T-helper 2 cell treated with Interferon-gamma antibody and Interleukin-4, amounts not matched to agents 5 μg/mL and 100 μg/mL, for 36 hours (primary cell): ENCODE measurements around the gene AVEN.

Experiments used
- DNase-seq: peaks from one replicate; pipeline ENCODE4 v3.0.0; 2021; ENCODE audit warnings: low spot score
- H3K27ac Mint-ChIP-seq: one replicate; pipeline ENCODE4 v1.8.0; 2021; ENCODE audit warnings: mild to moderate bottlenecking, mixed read lengths
- H3K27me3 Mint-ChIP-seq: one replicate; pipeline ENCODE4 v1.8.0; 2021; ENCODE audit warnings: low read depth, mixed read lengths
- H3K36me3 Mint-ChIP-seq: one replicate; pipeline ENCODE4 v1.8.0; 2021; ENCODE audit warnings: low read depth, mixed read lengths
- H3K4me1 Mint-ChIP-seq: one replicate; pipeline ENCODE4 v1.8.0; 2021; ENCODE audit warnings: low read depth, mixed read lengths
- H3K4me3 Mint-ChIP-seq: one replicate; pipeline ENCODE4 v1.8.0; 2022; ENCODE audit warnings: mild to moderate bottlenecking, moderate library complexity, mixed read lengths
- H3K9me3 Mint-ChIP-seq: one replicate; pipeline ENCODE4 v1.8.0; 2021; ENCODE audit warnings: mixed read lengths

The AVEN gene

GRCh38 chr15:33955945-33956344, 83.1 kb downstream of the AVEN start:
- no peak overlapping the region for H3K27ac Mint-ChIP-seq
- no peaks in the 10 kb centered on the region for H3K9me3 Mint-ChIP-seq
- no peaks in the 10 kb centered on the region for H3K4me1 Mint-ChIP-seq
- no peaks in the 10 kb centered on the region for H3K27me3 Mint-ChIP-seq
- no peak for DNase-seq
- no peak overlapping the region for H3K4me3 Mint-ChIP-seq
- no peaks in the 10 kb centered on the region for H3K36me3 Mint-ChIP-seq

DNA sequence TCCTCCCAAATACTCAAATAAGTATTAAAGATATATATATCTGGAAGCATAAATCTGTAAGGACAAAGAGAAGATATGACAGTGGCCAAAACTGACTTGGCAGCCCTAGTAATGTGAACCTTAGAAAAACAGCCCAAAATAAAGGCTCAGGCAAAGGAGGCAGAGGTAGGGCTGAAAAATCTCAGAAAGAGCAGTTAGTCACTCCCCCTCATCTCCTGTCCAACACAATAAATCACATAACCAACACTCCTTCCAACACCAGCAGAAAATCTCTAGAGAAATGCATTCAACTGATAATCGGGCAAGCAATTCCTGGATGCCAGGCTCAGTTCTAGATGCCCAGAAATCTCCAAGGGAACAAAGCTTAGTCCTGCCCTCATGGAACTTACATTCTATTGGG, 92.9 kb downstream of the AVEN start:
- DNase-seq = no peak
- Mint-ChIP-seq H3K27ac (no peak overlapping the region), H3K36me3 (no peaks in the 10 kb centered on the region), H3K4me1 (no peaks in the 10 kb centered on the region), H3K9me3 (no peaks in the 10 kb centered on the region), H3K27me3 (no peaks in the 10 kb centered on the region), H3K4me3 (no peak overlapping the region)

DNA sequence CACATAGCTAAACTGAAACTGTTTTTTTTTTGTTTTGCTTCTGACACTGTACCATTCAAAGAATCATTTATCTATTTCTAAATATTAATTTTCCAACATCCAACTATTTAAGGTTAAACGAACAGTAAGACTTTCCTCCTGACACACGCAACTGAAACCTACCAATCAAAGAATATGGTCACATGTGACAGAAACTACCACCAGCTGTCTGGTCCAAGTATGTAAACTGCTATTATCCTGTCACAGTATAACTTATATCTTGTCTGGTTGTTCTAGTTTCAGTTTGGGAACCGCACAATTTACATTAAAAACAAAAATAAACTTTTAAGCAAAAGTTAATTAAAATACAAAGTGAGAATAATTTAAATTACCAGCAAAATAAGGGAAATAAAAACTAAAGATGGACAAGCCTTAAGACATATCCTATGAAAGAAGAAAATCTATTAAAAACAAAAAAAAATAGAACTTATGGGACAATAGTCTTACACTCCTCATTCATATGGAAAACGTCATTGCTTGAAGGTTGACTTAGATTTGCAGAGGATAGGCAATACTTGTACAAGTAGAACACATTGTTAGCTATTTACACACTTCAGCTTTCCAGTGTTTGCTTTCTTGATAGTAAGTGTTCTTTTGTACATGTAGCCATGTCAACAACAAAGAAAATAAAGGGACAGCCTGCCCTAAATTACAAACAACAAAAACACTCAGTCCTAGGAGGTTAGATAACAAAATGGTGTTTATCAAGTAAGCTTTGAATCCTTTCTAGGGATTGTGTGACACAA, 97.5 kb downstream of the AVEN start:
- H3K27me3 Mint-ChIP-seq = no peaks in the 10 kb centered on the region

DNA sequence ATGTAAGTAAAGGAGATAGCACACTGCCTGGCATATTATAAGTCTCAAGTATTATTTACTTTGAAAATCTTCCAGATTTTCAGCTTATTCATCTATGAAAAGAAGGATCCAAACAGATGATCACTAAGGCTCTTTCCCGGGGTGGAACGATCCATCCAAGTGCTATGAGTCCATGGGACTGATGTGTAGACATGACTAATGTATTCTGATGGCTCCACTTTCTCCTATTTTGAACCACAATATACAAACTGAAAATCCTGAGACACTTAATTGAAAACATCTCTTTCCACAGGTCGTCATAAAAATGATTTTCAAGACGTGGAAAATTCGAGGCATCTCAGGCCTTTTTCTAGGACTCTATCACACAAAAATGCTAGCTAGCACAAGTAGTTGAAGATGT, 104.1 kb downstream of the AVEN start:
- Mint-ChIP-seq H3K9me3 (no peaks in the 10 kb centered on the region), H3K4me1 (no peaks in the 10 kb centered on the region), H3K36me3 (no peaks in the 10 kb centered on the region), H3K27me3 (no peaks in the 10 kb centered on the region), H3K27ac (no peak overlapping the region), H3K4me3 (no peak overlapping the region)
- no peak for DNase-seq

More for the DNA sequence above, 97.5 kb downstream of the AVEN start:
- H3K9me3 Mint-ChIP-seq = no peaks in the 10 kb centered on the region
- no peaks in the 10 kb centered on the region for H3K36me3 Mint-ChIP-seq
- H3K27ac Mint-ChIP-seq = no peak overlapping the region
- H3K4me1 Mint-ChIP-seq = no peaks in the 10 kb centered on the region
- H3K4me3 Mint-ChIP-seq = no peak overlapping the region
- no peak for DNase-seq

GRCh38 chr15:33934396-33934795, 104.6 kb downstream of the AVEN start:
- no peak for DNase-seq
- no peaks in the 10 kb centered on the region for H3K36me3 Mint-ChIP-seq
- no peaks in the 10 kb centered on the region for H3K27me3 Mint-ChIP-seq
- H3K4me1 Mint-ChIP-seq = no peaks in the 10 kb centered on the region
- H3K4me3 Mint-ChIP-seq = no peak overlapping the region
- H3K27ac Mint-ChIP-seq = no peak overlapping the region
- H3K9me3 Mint-ChIP-seq = no peaks in the 10 kb centered on the region

DNA sequence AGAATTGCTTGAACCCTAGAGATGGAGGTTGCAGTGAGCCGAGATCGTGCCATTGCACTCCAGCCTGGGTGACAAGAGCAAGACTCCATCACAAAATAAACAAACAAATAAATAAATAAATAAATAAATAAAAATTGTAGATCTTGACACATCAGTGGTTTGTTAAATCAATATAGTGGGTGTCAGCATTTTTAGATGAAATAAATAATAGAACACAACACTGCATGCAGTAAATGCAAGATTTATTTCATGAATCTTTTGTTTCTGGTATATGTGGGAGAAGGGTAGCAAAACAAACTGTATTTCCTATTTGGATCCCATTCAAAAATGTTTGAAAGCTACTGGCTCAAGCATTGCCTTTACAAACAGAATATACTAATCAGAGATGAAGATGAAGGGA, 106.3 kb downstream of the AVEN start:
- H3K9me3 Mint-ChIP-seq = no peaks in the 10 kb centered on the region
- DNase-seq = no peak
- no peaks in the 10 kb centered on the region for H3K36me3 Mint-ChIP-seq
- H3K4me3 Mint-ChIP-seq = no peak overlapping the region
- no peaks in the 10 kb centered on the region for H3K27me3 Mint-ChIP-seq
- no peak overlapping the region for H3K27ac Mint-ChIP-seq
- no peaks in the 10 kb centered on the region for H3K4me1 Mint-ChIP-seq

- no peak overlapping the region for H3K27ac Mint-ChIP-seq
- no peaks in the 10 kb centered on the region for H3K4me1 Mint-ChIP-seq
- no peaks in the 10 kb centered on the region for H3K9me3 Mint-ChIP-seq
- H3K27me3 Mint-ChIP-seq = no peaks in the 10 kb centered on the region
- no peak for DNase-seq
- no peaks in the 10 kb centered on the region for H3K36me3 Mint-ChIP-seq
- H3K4me3 Mint-ChIP-seq = no peak overlapping the region
Observed at GRCh38 chr15:33926260-33926659, 112.7 kb downstream of the AVEN start.

GRCh38 chr15:33923446-33923845, 115.6 kb downstream of the AVEN start:
- no peaks in the 10 kb centered on the region for H3K9me3 Mint-ChIP-seq
- no peak for DNase-seq
- no peaks in the 10 kb centered on the region for H3K4me1 Mint-ChIP-seq
- H3K27me3 Mint-ChIP-seq = no peaks in the 10 kb centered on the region
- no peak overlapping the region for H3K27ac Mint-ChIP-seq
- no peaks in the 10 kb centered on the region for H3K36me3 Mint-ChIP-seq
- H3K4me3 Mint-ChIP-seq = no peak overlapping the region

GRCh38 chr15:33915571-33916407, 123.2 kb downstream of the AVEN start:
- no peak overlapping the region for H3K4me3 Mint-ChIP-seq
- H3K27me3 Mint-ChIP-seq = no peaks in the 10 kb centered on the region
- no peak for DNase-seq
- no peaks in the 10 kb centered on the region for H3K4me1 Mint-ChIP-seq
- H3K36me3 Mint-ChIP-seq = no peaks in the 10 kb centered on the region
- H3K9me3 Mint-ChIP-seq = no peaks in the 10 kb centered on the region
- no peak overlapping the region for H3K27ac Mint-ChIP-seq

DNA sequence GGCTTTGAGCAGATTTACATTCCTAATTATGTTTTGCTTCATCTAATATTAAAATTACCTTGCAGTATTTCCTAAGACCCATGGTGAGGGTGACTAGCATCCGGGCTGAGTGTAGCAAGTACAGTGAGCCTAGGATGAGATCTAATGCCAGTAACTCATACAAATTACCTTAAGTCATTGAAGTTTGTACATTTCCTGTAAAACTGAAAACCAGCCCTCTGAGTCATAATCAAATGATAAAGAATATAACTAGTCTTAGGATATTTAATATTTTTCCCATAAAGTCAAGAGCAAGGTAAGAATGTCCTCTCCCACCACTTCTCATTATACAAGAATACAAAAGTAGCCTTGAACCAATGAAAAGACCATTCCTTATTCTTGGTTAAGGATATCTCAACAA, 125.5 kb downstream of the AVEN start:
- H3K36me3 Mint-ChIP-seq = no peaks in the 10 kb centered on the region

GRCh38 chr15:33912326-33912725, 126.7 kb downstream of the AVEN start:
- DNase-seq = no peak
- no peaks in the 10 kb centered on the region for H3K36me3 Mint-ChIP-seq
- H3K4me1 Mint-ChIP-seq = no peaks in the 10 kb centered on the region

More for the DNA sequence above, 125.5 kb downstream of the AVEN start:
- no peaks in the 10 kb centered on the region for H3K27me3 Mint-ChIP-seq
- no peak overlapping the region for H3K4me3 Mint-ChIP-seq
- no peak for DNase-seq
- H3K27ac Mint-ChIP-seq = no peak overlapping the region
- no peaks in the 10 kb centered on the region for H3K9me3 Mint-ChIP-seq
- no peaks in the 10 kb centered on the region for H3K4me1 Mint-ChIP-seq

GRCh38 chr15:33910741-33911140, 128.3 kb downstream of the AVEN start:
- Mint-ChIP-seq H3K9me3 (no peaks in the 10 kb centered on the region), H3K36me3 (no peaks in the 10 kb centered on the region), H3K27ac (no peak overlapping the region), H3K4me1 (no peaks in the 10 kb centered on the region), H3K4me3 (no peak overlapping the region), H3K27me3 (no peaks in the 10 kb centered on the region)
- DNase-seq = no peak

More at GRCh38 chr15:33912326-33912725, 126.7 kb downstream of the AVEN start:
- Mint-ChIP-seq H3K27ac (no peak overlapping the region), H3K9me3 (no peaks in the 10 kb centered on the region), H3K27me3 (no peaks in the 10 kb centered on the region), H3K4me3 (no peak overlapping the region)

GRCh38 chr15:33908406-33908805, 130.6 kb downstream of the AVEN start:
- no peaks in the 10 kb centered on the region for H3K27me3 Mint-ChIP-seq
- H3K9me3 Mint-ChIP-seq = no peaks in the 10 kb centered on the region
- no peak for DNase-seq
- no peaks in the 10 kb centered on the region for H3K4me1 Mint-ChIP-seq
- H3K36me3 Mint-ChIP-seq = no peaks in the 10 kb centered on the region
- H3K27ac Mint-ChIP-seq = no peak overlapping the region
- no peak overlapping the region for H3K4me3 Mint-ChIP-seq

GRCh38 chr15:33907326-33907725, 131.7 kb downstream of the AVEN start:
- H3K27ac Mint-ChIP-seq = no peak overlapping the region
- H3K4me3 Mint-ChIP-seq = no peak overlapping the region
- H3K27me3 Mint-ChIP-seq = no peaks in the 10 kb centered on the region
- no peaks in the 10 kb centered on the region for H3K4me1 Mint-ChIP-seq
- H3K9me3 Mint-ChIP-seq = no peaks in the 10 kb centered on the region
- H3K36me3 Mint-ChIP-seq = no peaks in the 10 kb centered on the region
- no peak for DNase-seq
